Prostate gland (tissue), 2 donors: Measurements from ENCODE around the gene AXDND1. TPM values are rescaled to one million over a fixed set of nuclear protein-coding genes. Genes with fewer than 3 reads are reported as not detected.
A peak's percentile ranks its signal among the peaks of the same experiment; 100 is the strongest.

Source experiments
- DNase-seq: peaks from one replicate; pipeline ENCODE4 v3.0.0-alpha.2; 2019; ENCODE audit warnings: low spot score
- H3K27ac ChIP-seq, 2 donors: fragments of 200-600 bp; sonication (generic); 2 replicates each; pipeline ENCODE4 v1.5.1; 2017 to 2019
- H3K27me3 ChIP-seq: fragments of 200-600 bp; sonication (generic); replicated peaks from 2 replicates; pipeline ENCODE4 v1.5.1; 2019; ENCODE audit not compliant: insufficient read depth
- H3K36me3 ChIP-seq, 2 donors: fragments of 200-600 bp; sonication (generic); 1 replicate in 1 of 2; 2 replicates in 1 of 2; pipeline versions ENCODE4 v1.5.1 to v1.8.1; 2017 to 2019
- H3K4me1 ChIP-seq: fragments of 200-600 bp; sonication (generic); replicated peaks from 2 replicates; pipeline ENCODE4 v1.5.1; 2019
- H3K4me3 ChIP-seq, 2 donors: fragments of 200-600 bp; sonication (generic); 2 replicates each; pipeline ENCODE4 v1.5.1; 2017 to 2019
- H3K9me3 ChIP-seq: fragments of 200-600 bp; sonication (generic); 2 replicates; pipeline ENCODE4 v1.5.1; 2017
- POLR2A ChIP-seq: fragments of 450-650 bp; IDR thresholded peaks from one replicate; pipeline ENCODE4 v1.6.1; 2016; ENCODE audit warnings: antibody characterized with exemption, mild to moderate bottlenecking
- POLR2AphosphoS5 ChIP-seq: sonication (generic); formaldehyde crosslinking; IDR thresholded peaks from one replicate; pipeline ENCODE4 v1.6.1; 2017; ENCODE audit warnings: antibody characterized with exemption
- WGBS: methylation state at CpG from one replicate; pipeline ENCODE4 v1.1.5; 2018; 5-methylcytosine and 5-hydroxymethylcytosine counted together
- intact Hi-C: fragments of 100-400 bp; cut with DNase I; formaldehyde crosslinking; loops from one replicate; pipeline ENCODE4 v1.14.2; 2022
- total RNA-seq, 2 donors: library from RNA; depleted of rRNA; stranded (reverse); fragments of >200 nt; gene quantifications; one replicate each; pipeline ENCODE4 v1.1.0, GENCODE V29; 2016
- TF ChIP-seq, protein P1 (sequence below), 4 experiments: fragments of 200-600 bp in 2 of 4; fragments of 450-650 bp in 2 of 4; sonication (generic) in 2 of 4; IDR thresholded peaks; 1 replicate in 3 of 4; 2 replicates in 1 of 4; pipeline ENCODE4 v1.5.1; 2016 to 2019; ENCODE audit warnings: antibody characterized with exemption in 4 of 4, mild to moderate bottlenecking in 2 of 4, moderate library complexity in 2 of 4

Gene AXDND1
- total RNA-seq, 2 donors from 2014 or later = 7.0 TPM; not detected in 1

DNA sequence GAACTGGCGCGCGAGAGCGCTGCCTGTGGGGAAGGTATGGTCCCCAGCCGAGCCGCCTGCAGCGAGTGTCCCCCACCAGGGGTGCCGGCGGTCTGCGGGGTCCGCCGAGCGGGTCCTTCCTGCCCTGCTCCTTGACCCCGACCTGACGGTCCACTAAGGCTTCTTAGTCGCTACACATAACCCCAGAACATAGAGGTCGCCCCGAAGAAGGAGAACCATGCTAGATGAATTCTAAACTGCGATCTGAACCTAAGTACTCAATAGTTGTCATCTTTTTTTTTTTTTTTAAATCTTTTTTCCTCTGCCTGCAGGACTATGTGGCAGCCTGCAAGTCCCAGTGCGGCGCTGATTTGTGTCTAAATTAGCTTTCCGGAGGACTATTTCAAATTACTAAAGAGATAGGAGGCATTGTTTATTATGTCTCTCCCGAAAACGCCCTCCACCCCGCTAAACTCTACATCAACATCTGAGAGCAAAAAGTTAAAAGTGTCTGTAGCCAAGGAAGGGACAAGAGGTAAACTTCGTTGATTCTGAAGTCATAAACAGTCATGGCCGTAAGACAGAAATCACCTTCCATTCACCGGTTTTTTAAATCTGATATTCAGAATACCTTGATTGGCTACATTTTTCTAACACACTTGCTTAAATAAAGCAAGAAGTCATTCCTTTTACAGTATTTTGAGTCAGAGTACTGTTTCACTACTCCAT lies 476 bp downstream of the AXDND1 start:
- DNase-seq = no peak
- Histone ChIP-seq H3K27me3 (no peaks in the 10 kb centered on the region), H3K9me3 (no peaks in the 10 kb centered on the region), H3K4me1 (no peaks in the 10 kb centered on the region), H3K36me3 (no peaks in the 10 kb centered on the region), H3K27ac (peak overlapping the region; percentile 89 to 93), H3K4me3 (peak overlapping the region; percentile 48 to 57)
- WGBS = 4% methylated on average over 28 of the region's 28 CpGs
- TF ChIP-seq, protein P1, sequence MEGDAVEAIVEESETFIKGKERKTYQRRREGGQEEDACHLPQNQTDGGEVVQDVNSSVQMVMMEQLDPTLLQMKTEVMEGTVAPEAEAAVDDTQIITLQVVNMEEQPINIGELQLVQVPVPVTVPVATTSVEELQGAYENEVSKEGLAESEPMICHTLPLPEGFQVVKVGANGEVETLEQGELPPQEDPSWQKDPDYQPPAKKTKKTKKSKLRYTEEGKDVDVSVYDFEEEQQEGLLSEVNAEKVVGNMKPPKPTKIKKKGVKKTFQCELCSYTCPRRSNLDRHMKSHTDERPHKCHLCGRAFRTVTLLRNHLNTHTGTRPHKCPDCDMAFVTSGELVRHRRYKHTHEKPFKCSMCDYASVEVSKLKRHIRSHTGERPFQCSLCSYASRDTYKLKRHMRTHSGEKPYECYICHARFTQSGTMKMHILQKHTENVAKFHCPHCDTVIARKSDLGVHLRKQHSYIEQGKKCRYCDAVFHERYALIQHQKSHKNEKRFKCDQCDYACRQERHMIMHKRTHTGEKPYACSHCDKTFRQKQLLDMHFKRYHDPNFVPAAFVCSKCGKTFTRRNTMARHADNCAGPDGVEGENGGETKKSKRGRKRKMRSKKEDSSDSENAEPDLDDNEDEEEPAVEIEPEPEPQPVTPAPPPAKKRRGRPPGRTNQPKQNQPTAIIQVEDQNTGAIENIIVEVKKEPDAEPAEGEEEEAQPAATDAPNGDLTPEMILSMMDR (IDR thresholded peaks at IDR 0.05) = no peak
- TF ChIP-seq POLR2AphosphoS5 (no peak), POLR2A (no peak)
- intact Hi-C loops = loop anchor here (1.0 to 10.0 kb wide), 3 partner anchors 73 to 284 kb away; partner anchors contain the start of genes SOAT1 and TOR3A

GRCh38 chr1:179369751-179370341 lies 4.1 kb downstream of the AXDND1 start:
- Histone ChIP-seq H3K9me3 (no peaks in the 10 kb centered on the region), H3K4me3 (no peak overlapping the region), H3K27me3 (no peaks in the 10 kb centered on the region), H3K36me3 (no peaks in the 10 kb centered on the region), H3K27ac (no peak overlapping the region), H3K4me1 (no peaks in the 10 kb centered on the region)
- TF ChIP-seq, protein P1 (IDR thresholded peaks at IDR 0.05) = peak; percentile 52 to 80 (median 78)
- TF ChIP-seq POLR2AphosphoS5 (no peak), POLR2A (no peak)
- WGBS = 2% methylated on average over 4 of the region's 4 CpGs
- intact Hi-C loops = loop anchor here (5.0 to 10.0 kb wide), 2 partner anchors 245 to 288 kb away; partner anchors contain the start of gene TOR3A
- peak; percentile 41 for DNase-seq

- Histone ChIP-seq H3K4me1 (no peaks in the 10 kb centered on the region), H3K36me3 (no peaks in the 10 kb centered on the region), H3K9me3 (no peaks in the 10 kb centered on the region), H3K27ac (no peak overlapping the region), H3K4me3 (no peak overlapping the region), H3K27me3 (no peaks in the 10 kb centered on the region)
- intact Hi-C loops = no loop called here
- 59% methylated on average over 4 of the region's 4 CpGs for WGBS
- TF ChIP-seq, protein P1 (IDR thresholded peaks at IDR 0.05) = no peak
- TF ChIP-seq POLR2A (no peak), POLR2AphosphoS5 (no peak)
- DNase-seq = no peak
These were observed 6.4 kb downstream of the AXDND1 start for GRCh38 chr1:179372160-179372559.

DNA sequence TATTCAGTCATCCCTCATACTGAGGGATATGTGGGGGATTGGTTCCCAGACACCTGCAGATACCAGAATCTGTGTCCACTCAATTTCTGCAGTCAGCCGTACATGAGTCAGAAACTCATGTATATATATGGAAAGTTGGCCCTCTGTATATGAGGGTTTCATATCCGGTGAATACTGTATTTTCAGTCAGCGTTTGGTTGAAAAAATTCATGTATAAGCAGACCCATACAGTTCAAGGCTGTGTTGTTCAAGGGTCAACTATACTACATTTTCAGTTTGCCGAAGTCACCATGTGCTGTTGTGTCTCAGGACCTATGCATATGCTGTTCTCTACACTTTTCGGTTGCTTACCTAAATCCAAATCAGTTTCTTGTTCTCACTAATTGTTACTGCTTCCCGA lies 10.5 kb downstream of the AXDND1 start:
- WGBS = 95% methylated on average over 6 of the region's 6 CpGs
- intact Hi-C loops = no loop called here
- DNase-seq = no peak
- Histone ChIP-seq H3K27me3 (no peaks in the 10 kb centered on the region), H3K9me3 (no peaks in the 10 kb centered on the region), H3K36me3 (no peaks in the 10 kb centered on the region), H3K4me3 (no peak overlapping the region), H3K27ac (no peak overlapping the region), H3K4me1 (no peaks in the 10 kb centered on the region)
- TF ChIP-seq POLR2AphosphoS5 (no peak), POLR2A (no peak)
- TF ChIP-seq, protein P1 (IDR thresholded peaks at IDR 0.05) = no peak

GRCh38 chr1:179380299-179380698 lies 14.5 kb downstream of the AXDND1 start:
- no peak for TF ChIP-seq POLR2AphosphoS5
- no peak for TF ChIP-seq POLR2A
- TF ChIP-seq, protein P1 (IDR thresholded peaks at IDR 0.05) = no peak
- no peak overlapping the region for H3K4me3 ChIP-seq

More at GRCh38 chr1:179380299-179380698, 14.5 kb downstream of the AXDND1 start:
- Histone ChIP-seq H3K9me3 (no peaks in the 10 kb centered on the region), H3K27me3 (no peaks in the 10 kb centered on the region), H3K4me1 (no peaks in the 10 kb centered on the region), H3K27ac (no peak overlapping the region), H3K36me3 (no peaks in the 10 kb centered on the region)
- no peak for DNase-seq
- intact Hi-C loops = no loop called here
